Measurements from ENCODE around the gene ALCAM.

ALCAM gene

GRCh38 chr3:105537371-105538080, 170.8 kb downstream of the ALCAM start:
- H3K4me3 ChIP-seq (replicated peaks; ENCODE audit: insufficient read depth, low read length), result no peak overlapping the region
- DNase-seq (ENCODE audit: low read depth in 1 of 2, low spot score in 1 of 2), result no peak
- TF ChIP-seq POLR2AphosphoS5 (IDR thresholded peaks at IDR 0.05; ENCODE audit: low read depth) (no peak), CTCF (IDR thresholded peaks at IDR 0.05; ENCODE audit: insufficient read depth, low read length) (no peak), GABPA (IDR thresholded peaks at IDR 0.05; ENCODE audit: low read depth) (no peak), REST (IDR thresholded peaks at IDR 0.05; ENCODE audit: insufficient replicate concordance, low read depth) (no peak), SPI1 (IDR thresholded peaks at IDR 0.05; ENCODE audit: borderline replicate concordance, low read depth) (no peak)
- no peak overlapping the region for H3K27ac ChIP-seq (replicated peaks)
- no peaks in the 10 kb centered on the region for H3K27me3 ChIP-seq (ENCODE audit: insufficient read depth, poor library complexity, severe bottlenecking)

- TF ChIP-seq GABPA (IDR thresholded peaks at IDR 0.05; ENCODE audit: low read depth) (no peak), CTCF (IDR thresholded peaks at IDR 0.05; ENCODE audit: insufficient read depth, low read length) (no peak), REST (IDR thresholded peaks at IDR 0.05; ENCODE audit: insufficient replicate concordance, low read depth) (no peak), SPI1 (IDR thresholded peaks at IDR 0.05; ENCODE audit: borderline replicate concordance, low read depth) (no peak), POLR2AphosphoS5 (IDR thresholded peaks at IDR 0.05; ENCODE audit: low read depth) (no peak)
- Histone ChIP-seq H3K27ac (replicated peaks) (no peak overlapping the region), H3K27me3 (ENCODE audit: insufficient read depth, poor library complexity, severe bottlenecking) (no peaks in the 10 kb centered on the region), H3K4me3 (replicated peaks; ENCODE audit: insufficient read depth, low read length) (no peak overlapping the region)
- no peak for DNase-seq (ENCODE audit: low read depth in 1 of 2, low spot score in 1 of 2)
These were observed 171.8 kb downstream of the ALCAM start for GRCh38 chr3:105538483-105538882.

GRCh38 chr3:105539897-105540296, 173.2 kb downstream of the ALCAM start:
- no peak overlapping the region for H3K4me3 ChIP-seq (replicated peaks; ENCODE audit: insufficient read depth, low read length)
- H3K27me3 ChIP-seq (ENCODE audit: insufficient read depth, poor library complexity, severe bottlenecking), result no peaks in the 10 kb centered on the region
- no peak overlapping the region for H3K27ac ChIP-seq (replicated peaks)
- TF ChIP-seq SPI1 (IDR thresholded peaks at IDR 0.05; ENCODE audit: borderline replicate concordance, low read depth), result no peak
- TF ChIP-seq POLR2AphosphoS5 (IDR thresholded peaks at IDR 0.05; ENCODE audit: low read depth), result no peak
- no peak for TF ChIP-seq GABPA (IDR thresholded peaks at IDR 0.05; ENCODE audit: low read depth)
- no peak for TF ChIP-seq CTCF (IDR thresholded peaks at IDR 0.05; ENCODE audit: insufficient read depth, low read length)
- no peak for TF ChIP-seq REST (IDR thresholded peaks at IDR 0.05; ENCODE audit: insufficient replicate concordance, low read depth)
- no peak for DNase-seq (ENCODE audit: low read depth in 1 of 2, low spot score in 1 of 2)
